HEK293 (cell line): ENCODE results near the gene TLK1.
"Not testable (repeated sequence)": the region's sequence is repeated elsewhere in the genome, so short reads cannot be mapped to it uniquely, and the experiment has no call there.

ENCODE experiments used
- CTCF ChIA-PET: fragments of 350-600 bp; formaldehyde crosslinking; extraction: SDS; loops from one replicate; lab custom pipeline; 2021; ENCODE audit warnings: antibody characterized with exemption; lab: Yijun Ruan, JAX
- POLR2A ChIA-PET: fragments of 300-600 bp; formaldehyde crosslinking; extraction: SDS; loops from one replicate; lab custom pipeline; 2020; ENCODE audit warnings: antibody characterized with exemption, inconsistent platforms; lab: Yijun Ruan, JAX
- H3K27ac ChIP-seq: fragments of 200-500 bp; sonication (Bioruptor generic); 2 replicates; pipeline ENCODE4 v1.5.1; 2014; ENCODE audit warnings: low read depth, low read length, control low read depth, inconsistent platforms; ENCODE audit errors: extremely low read depth
- H3K36me3 ChIP-seq, 2 experiments: fragments of 200-500 bp in 1 of 2; sonication (Bioruptor generic) in 1 of 2; 1 replicate in 1 of 2; 2 replicates in 1 of 2; pipeline ENCODE4 v1.5.1; 2014 to 2017; ENCODE audit warnings: inconsistent platforms in 2 of 2, low read length in 2 of 2; ENCODE audit not compliant: control insufficient read depth in 2 of 2, insufficient read depth in 1 of 2
- H3K4me1 ChIP-seq: fragments of 200-500 bp; sonication (Bioruptor generic); 2 replicates; pipeline ENCODE4 v1.5.1; 2014; ENCODE audit warnings: mild to moderate bottlenecking, low read length, inconsistent platforms; ENCODE audit not compliant: control insufficient read depth, insufficient read depth
- H3K4me3 ChIP-seq: 2 replicates; pipeline ENCODE4 v1.5.1; 2011; ENCODE audit warnings: low read depth, mild to moderate bottlenecking, control low read depth, low read length, moderate library complexity
- H3K9me3 ChIP-seq: fragments of 200-500 bp; sonication (Bioruptor generic); 2 replicates; pipeline ENCODE4 v1.5.1; 2014; ENCODE audit warnings: low read depth, low read length, inconsistent platforms; ENCODE audit not compliant: control insufficient read depth, insufficient read depth
- KLF10 ChIP-seq: fragments of 450-650 bp; IDR thresholded peaks from 2 replicates; pipeline ENCODE4 v1.5.1; 2018; ENCODE audit warnings: missing biosample characterization, mild to moderate bottlenecking, missing genetic modification characterization
- SALL2 ChIP-seq: fragments of 450-650 bp; formaldehyde crosslinking; IDR thresholded peaks from 2 replicates; pipeline ENCODE4 v1.5.0; 2017; ENCODE audit warnings: missing biosample characterization, mild to moderate bottlenecking, missing genetic modification characterization, borderline replicate concordance
- YY2 ChIP-seq: fragments of 450-650 bp; formaldehyde crosslinking; IDR thresholded peaks from 2 replicates; pipeline ENCODE4 v1.5.1; 2016; ENCODE audit warnings: missing biosample characterization, missing genetic modification characterization
- ZEB2 ChIP-seq: fragments of 450-650 bp; formaldehyde crosslinking; IDR thresholded peaks from 2 replicates; pipeline ENCODE4 v1.5.1; 2016; ENCODE audit warnings: missing biosample characterization, missing genetic modification characterization
- ZFHX2 ChIP-seq: fragments of 450-650 bp; formaldehyde crosslinking; conservative IDR thresholded peaks from 2 replicates; pipeline ENCODE4 v1.5.1; 2016; ENCODE audit warnings: missing biosample characterization, missing genetic modification characterization
- ZNF174 ChIP-seq: fragments of 450-650 bp; formaldehyde crosslinking; IDR thresholded peaks from 2 replicates; pipeline ENCODE4 v1.5.0; 2017; ENCODE audit warnings: missing biosample characterization, mild to moderate bottlenecking, missing genetic modification characterization
- ZNF214 ChIP-seq: fragments of 450-650 bp; formaldehyde crosslinking; IDR thresholded peaks from 2 replicates; pipeline ENCODE4 v1.5.1; 2017; ENCODE audit warnings: missing biosample characterization, mild to moderate bottlenecking, missing genetic modification characterization, borderline replicate concordance
- ZNF223 ChIP-seq: fragments of 450-650 bp; formaldehyde crosslinking; IDR thresholded peaks from 2 replicates; pipeline ENCODE4 v1.5.1; 2016; ENCODE audit warnings: missing biosample characterization, missing genetic modification characterization
- ZNF366 ChIP-seq: fragments of 450-650 bp; formaldehyde crosslinking; conservative IDR thresholded peaks from 2 replicates; pipeline ENCODE4 v1.5.1; 2016; ENCODE audit warnings: missing biosample characterization, missing genetic modification characterization
- ZNF37A ChIP-seq: fragments of 450-650 bp; IDR thresholded peaks from 2 replicates; pipeline ENCODE4 v1.5.1; 2018; ENCODE audit warnings: missing biosample characterization, missing genetic modification characterization
- ZNF558 ChIP-seq: fragments of 450-650 bp; formaldehyde crosslinking; IDR thresholded peaks from 2 replicates; pipeline ENCODE4 v1.5.1; 2016; ENCODE audit warnings: missing biosample characterization, missing genetic modification characterization
- ZNF623 ChIP-seq: fragments of 450-650 bp; formaldehyde crosslinking; IDR thresholded peaks from 2 replicates; pipeline ENCODE4 v1.5.1; 2016; ENCODE audit warnings: missing biosample characterization, missing genetic modification characterization
- ZNF701 ChIP-seq: fragments of 450-650 bp; formaldehyde crosslinking; IDR thresholded peaks from 2 replicates; pipeline ENCODE4 v1.5.1; 2016; ENCODE audit warnings: missing biosample characterization, missing genetic modification characterization
- ZNF785 ChIP-seq: fragments of 450-650 bp; formaldehyde crosslinking; IDR thresholded peaks from 2 replicates; pipeline ENCODE4 v1.5.1; 2016; ENCODE audit warnings: missing biosample characterization, missing genetic modification characterization
- ZNF830 ChIP-seq: fragments of 450-650 bp; IDR thresholded peaks from 2 replicates; pipeline ENCODE4 v1.5.0; 2018; ENCODE audit warnings: missing biosample characterization, missing genetic modification characterization, low read depth, mild to moderate bottlenecking, moderate library complexity
- TF ChIP-seq, protein P1 (sequence below): fragments of 450-650 bp; formaldehyde crosslinking; IDR thresholded peaks from 2 replicates; pipeline ENCODE4 v1.5.1; 2016; ENCODE audit warnings: missing biosample characterization, missing genetic modification characterization
- TF ChIP-seq, protein P2 (sequence below): fragments of 450-650 bp; formaldehyde crosslinking; IDR thresholded peaks from 2 replicates; pipeline ENCODE4 v1.5.1; 2016; ENCODE audit warnings: missing biosample characterization, missing genetic modification characterization
- TF ChIP-seq, protein P3 (sequence below): fragments of 450-650 bp; formaldehyde crosslinking; IDR thresholded peaks from 2 replicates; pipeline ENCODE4 v1.5.1; 2016; ENCODE audit warnings: missing biosample characterization, missing genetic modification characterization

Gene TLK1

DNA sequence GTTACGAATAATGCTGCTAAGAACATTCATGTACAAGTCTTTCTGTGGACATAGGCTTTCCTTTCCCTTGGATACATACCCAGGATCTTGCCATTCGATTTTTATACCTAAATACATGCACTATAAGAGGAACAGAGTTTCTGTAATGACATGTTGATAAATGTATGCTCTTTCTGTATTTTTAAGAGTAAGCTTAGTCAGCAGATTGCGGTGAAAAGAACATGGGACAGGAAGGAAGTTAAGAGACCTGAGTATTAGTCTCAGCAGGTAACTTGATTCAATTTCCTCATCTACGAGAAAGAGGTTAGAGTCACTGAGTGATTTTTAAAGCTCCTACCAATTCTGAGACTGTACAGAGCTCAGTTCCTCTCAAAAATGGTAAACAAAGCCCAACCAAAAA lies 2.6 kb upstream of the TLK1 start:
- POLR2A ChIA-PET, result no interaction called here

DNA sequence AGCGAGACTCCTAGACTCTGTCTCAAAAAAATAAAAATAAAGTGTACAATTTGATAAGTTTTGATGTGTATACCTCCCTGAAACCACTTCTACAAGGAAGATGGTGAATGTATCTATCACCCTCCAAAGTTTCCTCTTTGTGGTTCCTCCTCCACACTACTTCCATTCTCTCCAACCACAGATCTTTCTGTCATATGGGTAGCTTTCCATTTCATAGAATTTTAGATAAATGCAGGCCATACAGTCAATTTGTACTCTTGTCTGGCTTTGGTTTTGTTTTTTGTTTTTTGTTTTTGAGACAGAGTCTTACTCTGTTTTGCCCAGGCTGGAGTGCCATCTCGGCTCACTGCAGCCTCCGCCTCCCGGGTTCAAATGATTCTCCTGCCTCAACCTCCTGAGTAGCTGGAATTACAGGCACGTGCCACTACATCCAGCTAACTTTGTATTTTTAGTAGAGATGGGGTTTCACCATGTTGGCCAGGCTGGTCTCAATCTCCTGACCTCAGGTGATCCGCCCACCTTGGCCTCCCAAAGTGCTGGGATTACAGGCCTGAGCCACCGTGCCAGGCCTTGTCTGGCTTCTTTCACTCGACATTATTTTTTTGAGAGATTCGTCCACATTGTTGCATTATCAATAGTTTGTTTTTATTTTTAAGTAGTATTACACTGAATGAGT lies 2.0 kb upstream of the TLK1 start:
- H3K9me3 ChIP-seq, H3K27ac ChIP-seq, H3K36me3 ChIP-seq, H3K4me3 ChIP-seq, H3K4me1 ChIP-seq: not testable (repeated sequence)
- POLR2A ChIA-PET, result interaction anchor here (1.3 kb wide), 1 partner anchor 253 kb away, joined by 3 read pairs; no protein-coding TSS in a partner anchor
- CTCF ChIA-PET, result interaction anchor here (0.8 kb wide), 1 partner anchor 39 kb away, joined by 6 read pairs; no protein-coding TSS in a partner anchor

More for the DNA sequence above, 2.6 kb upstream of the TLK1 start:
- CTCF ChIA-PET, result interaction anchor here (0.6 to 0.8 kb wide), 2 partner anchors 22 to 38 kb away, joined by 3 to 6 read pairs; no protein-coding TSS in a partner anchor
- Histone ChIP-seq H3K4me3 (no peak overlapping the region), H3K9me3 (no peaks in the 10 kb centered on the region)
- TF ChIP-seq ZNF174 (tag by site-specific recombination) (no peak), ZEB2 (tag by site-specific recombination) (no peak), SALL2 (tag by site-specific recombination) (no peak), ZNF785 (tag by site-specific recombination) (no peak), ZNF623 (tag by site-specific recombination) (no peak), ZNF223 (tag by site-specific recombination) (no peak), YY2 (no peak), ZNF830 (tag by site-specific recombination) (no peak), ZNF37A (no peak), ZFHX2 (no peak), KLF10 (no peak), ZNF701 (tag by site-specific recombination) (no peak), ZNF366 (tag by site-specific recombination) (no peak), ZNF558 (tag by site-specific recombination) (no peak), ZNF214 (tag by site-specific recombination) (no peak)
- TF ChIP-seq, protein P1, sequence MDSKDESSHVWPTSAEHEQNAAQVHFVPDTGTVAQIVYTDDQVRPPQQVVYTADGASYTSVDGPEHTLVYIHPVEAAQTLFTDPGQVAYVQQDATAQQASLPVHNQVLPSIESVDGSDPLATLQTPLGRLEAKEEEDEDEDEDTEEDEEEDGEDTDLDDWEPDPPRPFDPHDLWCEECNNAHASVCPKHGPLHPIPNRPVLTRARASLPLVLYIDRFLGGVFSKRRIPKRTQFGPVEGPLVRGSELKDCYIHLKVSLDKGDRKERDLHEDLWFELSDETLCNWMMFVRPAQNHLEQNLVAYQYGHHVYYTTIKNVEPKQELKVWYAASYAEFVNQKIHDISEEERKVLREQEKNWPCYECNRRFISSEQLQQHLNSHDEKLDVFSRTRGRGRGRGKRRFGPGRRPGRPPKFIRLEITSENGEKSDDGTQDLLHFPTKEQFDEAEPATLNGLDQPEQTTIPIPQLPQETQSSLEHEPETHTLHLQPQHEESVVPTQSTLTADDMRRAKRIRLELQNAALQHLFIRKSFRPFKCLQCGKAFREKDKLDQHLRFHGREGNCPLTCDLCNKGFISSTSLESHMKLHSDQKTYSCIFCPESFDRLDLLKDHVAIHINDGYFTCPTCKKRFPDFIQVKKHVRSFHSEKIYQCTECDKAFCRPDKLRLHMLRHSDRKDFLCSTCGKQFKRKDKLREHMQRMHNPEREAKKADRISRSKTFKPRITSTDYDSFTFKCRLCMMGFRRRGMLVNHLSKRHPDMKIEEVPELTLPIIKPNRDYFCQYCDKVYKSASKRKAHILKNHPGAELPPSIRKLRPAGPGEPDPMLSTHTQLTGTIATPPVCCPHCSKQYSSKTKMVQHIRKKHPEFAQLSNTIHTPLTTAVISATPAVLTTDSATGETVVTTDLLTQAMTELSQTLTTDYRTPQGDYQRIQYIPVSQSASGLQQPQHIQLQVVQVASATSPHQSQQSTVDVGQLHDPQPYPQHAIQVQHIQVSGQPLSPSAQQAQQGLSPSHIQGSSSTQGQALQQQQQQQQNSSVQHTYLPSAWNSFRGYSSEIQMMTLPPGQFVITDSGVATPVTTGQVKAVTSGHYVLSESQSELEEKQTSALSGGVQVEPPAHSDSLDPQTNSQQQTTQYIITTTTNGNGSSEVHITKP (tag by site-specific recombination), result no peak
- TF ChIP-seq, protein P2, sequence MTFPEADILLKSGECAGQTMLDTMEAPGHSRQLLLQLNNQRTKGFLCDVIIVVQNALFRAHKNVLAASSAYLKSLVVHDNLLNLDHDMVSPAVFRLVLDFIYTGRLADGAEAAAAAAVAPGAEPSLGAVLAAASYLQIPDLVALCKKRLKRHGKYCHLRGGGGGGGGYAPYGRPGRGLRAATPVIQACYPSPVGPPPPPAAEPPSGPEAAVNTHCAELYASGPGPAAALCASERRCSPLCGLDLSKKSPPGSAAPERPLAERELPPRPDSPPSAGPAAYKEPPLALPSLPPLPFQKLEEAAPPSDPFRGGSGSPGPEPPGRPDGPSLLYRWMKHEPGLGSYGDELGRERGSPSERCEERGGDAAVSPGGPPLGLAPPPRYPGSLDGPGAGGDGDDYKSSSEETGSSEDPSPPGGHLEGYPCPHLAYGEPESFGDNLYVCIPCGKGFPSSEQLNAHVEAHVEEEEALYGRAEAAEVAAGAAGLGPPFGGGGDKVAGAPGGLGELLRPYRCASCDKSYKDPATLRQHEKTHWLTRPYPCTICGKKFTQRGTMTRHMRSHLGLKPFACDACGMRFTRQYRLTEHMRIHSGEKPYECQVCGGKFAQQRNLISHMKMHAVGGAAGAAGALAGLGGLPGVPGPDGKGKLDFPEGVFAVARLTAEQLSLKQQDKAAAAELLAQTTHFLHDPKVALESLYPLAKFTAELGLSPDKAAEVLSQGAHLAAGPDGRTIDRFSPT (tag by site-specific recombination), result no peak
- TF ChIP-seq, protein P3, sequence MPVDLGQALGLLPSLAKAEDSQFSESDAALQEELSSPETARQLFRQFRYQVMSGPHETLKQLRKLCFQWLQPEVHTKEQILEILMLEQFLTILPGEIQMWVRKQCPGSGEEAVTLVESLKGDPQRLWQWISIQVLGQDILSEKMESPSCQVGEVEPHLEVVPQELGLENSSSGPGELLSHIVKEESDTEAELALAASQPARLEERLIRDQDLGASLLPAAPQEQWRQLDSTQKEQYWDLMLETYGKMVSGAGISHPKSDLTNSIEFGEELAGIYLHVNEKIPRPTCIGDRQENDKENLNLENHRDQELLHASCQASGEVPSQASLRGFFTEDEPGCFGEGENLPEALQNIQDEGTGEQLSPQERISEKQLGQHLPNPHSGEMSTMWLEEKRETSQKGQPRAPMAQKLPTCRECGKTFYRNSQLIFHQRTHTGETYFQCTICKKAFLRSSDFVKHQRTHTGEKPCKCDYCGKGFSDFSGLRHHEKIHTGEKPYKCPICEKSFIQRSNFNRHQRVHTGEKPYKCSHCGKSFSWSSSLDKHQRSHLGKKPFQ (tag by site-specific recombination), result no peak
- TF ChIP-seq, all 188 proteins: peak for 0
- Histone ChIP-seq H3K4me1 (no peaks in the 10 kb centered on the region), H3K27ac (no peak overlapping the region), H3K36me3 (no peaks in the 10 kb centered on the region)
